ENCODE results near the gene KCNQ2. TPM values are rescaled to one million over a fixed set of nuclear protein-coding genes. Genes with fewer than 3 reads are reported as not detected.

The KCNQ2 gene
- polyA plus RNA-seq, 3 donors: not detected

GRCh38 chr20:63362436-63363009, 109.9 kb downstream of the KCNQ2 start:
- H3K9ac ChIP-seq (ENCODE audit: insufficient read depth, low read length, poor library complexity, severe bottlenecking): no peak overlapping the region
- no peaks in the 10 kb centered on the region for H3K4me1 ChIP-seq (ENCODE audit: control insufficient read depth in 1 of 2, insufficient read depth in 2 of 2, low read length in 2 of 2)
- no peaks in the 10 kb centered on the region for H3K79me2 ChIP-seq (ENCODE audit: insufficient read depth, low read length)
- intact Hi-C loops (cut with micrococcal nuclease): no loop called here
- H3K27ac ChIP-seq (ENCODE audit: low read depth in 1 of 2, low read length in 2 of 2): no peak overlapping the region
- no peak overlapping the region for H2AFZ ChIP-seq (ENCODE audit: insufficient read depth, low read depth, low read length, poor library complexity, severe bottlenecking)
- 75% methylated on average over 16 of the region's 16 CpGs for WGBS (ENCODE audit: insufficient coverage)
- H3K4me2 ChIP-seq (replicated peaks; ENCODE audit: extremely low read depth, low read length, poor library complexity, severe bottlenecking): no peak overlapping the region
- no peaks in the 10 kb centered on the region for H4K20me1 ChIP-seq (ENCODE audit: insufficient read depth, low read length)
- H3K9me3 Mint-ChIP-seq: peaks cover 0 to 4% (median 0%) of the 10 kb centered on the region in 7 donors
- H3K27me3 ChIP-seq (ENCODE audit: control insufficient read depth in 2 of 2, insufficient read depth in 2 of 2, low read length in 2 of 2): peaks cover 4 to 25% of the 10 kb centered on the region in 2 donors
- no peaks in the 10 kb centered on the region for H3K4me1 Mint-ChIP-seq
- H3K4me3 ChIP-seq (replicated peaks in 1 of 3; ENCODE audit: low read depth in 2 of 3, low read length in 3 of 3): no peak overlapping the region
- no peaks in the 10 kb centered on the region for H3K9me3 ChIP-seq (replicated peaks in 1 of 2; ENCODE audit: control insufficient read depth in 1 of 2, insufficient read depth in 1 of 2, low read length in 2 of 2)
- no peaks in the 10 kb centered on the region for H3K36me3 ChIP-seq (replicated peaks in 1 of 2; ENCODE audit: control insufficient read depth in 1 of 2, insufficient read depth in 2 of 2, low read length in 2 of 2)
- TF ChIP-seq, protein P1, sequence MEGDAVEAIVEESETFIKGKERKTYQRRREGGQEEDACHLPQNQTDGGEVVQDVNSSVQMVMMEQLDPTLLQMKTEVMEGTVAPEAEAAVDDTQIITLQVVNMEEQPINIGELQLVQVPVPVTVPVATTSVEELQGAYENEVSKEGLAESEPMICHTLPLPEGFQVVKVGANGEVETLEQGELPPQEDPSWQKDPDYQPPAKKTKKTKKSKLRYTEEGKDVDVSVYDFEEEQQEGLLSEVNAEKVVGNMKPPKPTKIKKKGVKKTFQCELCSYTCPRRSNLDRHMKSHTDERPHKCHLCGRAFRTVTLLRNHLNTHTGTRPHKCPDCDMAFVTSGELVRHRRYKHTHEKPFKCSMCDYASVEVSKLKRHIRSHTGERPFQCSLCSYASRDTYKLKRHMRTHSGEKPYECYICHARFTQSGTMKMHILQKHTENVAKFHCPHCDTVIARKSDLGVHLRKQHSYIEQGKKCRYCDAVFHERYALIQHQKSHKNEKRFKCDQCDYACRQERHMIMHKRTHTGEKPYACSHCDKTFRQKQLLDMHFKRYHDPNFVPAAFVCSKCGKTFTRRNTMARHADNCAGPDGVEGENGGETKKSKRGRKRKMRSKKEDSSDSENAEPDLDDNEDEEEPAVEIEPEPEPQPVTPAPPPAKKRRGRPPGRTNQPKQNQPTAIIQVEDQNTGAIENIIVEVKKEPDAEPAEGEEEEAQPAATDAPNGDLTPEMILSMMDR (IDR thresholded peaks at IDR 0.05): no peak
- H3K36me3 Mint-ChIP-seq: no peaks in the 10 kb centered on the region
- peaks cover 29 to 43% (median 34%) of the 10 kb centered on the region in 3 donors for H3K27me3 Mint-ChIP-seq (ENCODE audit: low read depth in 3 of 3)
- no peak overlapping the region for H3K27ac Mint-ChIP-seq
- DNase-seq: no peak
- peak overlapping the region in 1 of 2 donors; percentile 55 for H3K4me3 Mint-ChIP-seq

GRCh38 chr20:63361519-63362435, 110.7 kb downstream of the KCNQ2 start:
- Mint-ChIP-seq H3K4me3 (peak overlapping the region in 1 of 2 donors; percentile 55), H3K9me3 (peaks cover 0 to 7% (median 0%) of the 10 kb centered on the region in 7 donors), H3K4me1 (no peaks in the 10 kb centered on the region), H3K27ac (no peak overlapping the region), H3K27me3 (ENCODE audit: low read depth in 3 of 3) (peaks cover 28 to 43% (median 34%) of the 10 kb centered on the region in 3 donors), H3K36me3 (no peaks in the 10 kb centered on the region)
- peaks cover 4 to 25% of the 10 kb centered on the region in 2 donors for H3K27me3 ChIP-seq (ENCODE audit: control insufficient read depth in 2 of 2, insufficient read depth in 2 of 2, low read length in 2 of 2)
- no peaks in the 10 kb centered on the region for H4K20me1 ChIP-seq (ENCODE audit: insufficient read depth, low read length)
- H3K4me3 ChIP-seq (replicated peaks in 1 of 3; ENCODE audit: low read depth in 2 of 3, low read length in 3 of 3): no peak overlapping the region
- no peak overlapping the region for H2AFZ ChIP-seq (ENCODE audit: insufficient read depth, low read depth, low read length, poor library complexity, severe bottlenecking)
- no peaks in the 10 kb centered on the region for H3K4me1 ChIP-seq (ENCODE audit: control insufficient read depth in 1 of 2, insufficient read depth in 2 of 2, low read length in 2 of 2)
- H3K9me3 ChIP-seq (replicated peaks in 1 of 2; ENCODE audit: control insufficient read depth in 1 of 2, insufficient read depth in 1 of 2, low read length in 2 of 2): no peaks in the 10 kb centered on the region
- H3K4me2 ChIP-seq (replicated peaks; ENCODE audit: extremely low read depth, low read length, poor library complexity, severe bottlenecking): no peak overlapping the region
- H3K9ac ChIP-seq (ENCODE audit: insufficient read depth, low read length, poor library complexity, severe bottlenecking): no peak overlapping the region
- no peak for DNase-seq
- intact Hi-C loops (cut with micrococcal nuclease): no loop called here
- H3K27ac ChIP-seq (ENCODE audit: low read depth in 1 of 2, low read length in 2 of 2): no peak overlapping the region
- TF ChIP-seq, protein P1 (IDR thresholded peaks at IDR 0.05): no peak
- 9% methylated on average over 41 of the region's 50 CpGs for WGBS (ENCODE audit: insufficient coverage)
- H3K79me2 ChIP-seq (ENCODE audit: insufficient read depth, low read length): no peaks in the 10 kb centered on the region
- no peaks in the 10 kb centered on the region for H3K36me3 ChIP-seq (replicated peaks in 1 of 2; ENCODE audit: control insufficient read depth in 1 of 2, insufficient read depth in 2 of 2, low read length in 2 of 2)
